Midbrain (tissue), 1 donor: ENCODE measurements around the gene DTYMK.

ENCODE experiments used
- DNase-seq: peaks from one replicate; lab custom pipeline; 2025; lab: John Stamatoyannopoulos, UW

DTYMK gene

DNA sequence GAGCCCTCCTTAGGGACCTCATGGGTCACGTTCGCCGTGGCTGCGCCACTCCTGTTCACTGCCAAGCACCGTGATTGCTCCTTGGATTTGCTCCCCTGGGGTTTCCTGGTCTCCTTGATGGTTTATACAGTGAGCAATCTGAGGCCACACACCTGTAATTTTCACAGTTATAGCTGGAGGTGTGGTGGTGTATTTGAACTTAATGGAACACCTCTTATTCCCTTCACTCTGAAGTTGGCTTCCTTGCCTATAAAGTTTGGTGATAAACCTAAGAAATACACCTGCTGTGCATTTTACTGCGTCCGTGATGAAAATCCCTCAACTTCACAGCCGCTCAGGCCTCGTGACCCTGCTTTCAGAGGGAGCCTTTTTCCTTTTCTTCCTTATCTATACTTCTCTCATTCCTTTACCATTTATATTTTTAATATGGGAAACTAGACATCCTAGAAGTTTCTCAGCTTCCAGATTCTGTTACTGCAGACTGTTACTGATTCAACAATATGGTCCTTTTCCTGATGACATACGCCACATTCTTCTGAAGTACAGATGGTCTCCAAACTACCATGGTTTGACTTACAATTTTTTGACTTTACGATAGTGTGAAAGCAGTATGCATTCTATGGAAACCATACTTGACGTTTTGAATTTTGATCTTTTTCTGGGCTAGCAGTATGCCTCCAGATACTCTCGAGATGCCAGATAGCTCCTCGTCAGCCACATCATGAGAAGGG, 40.5 kb downstream of the DTYMK start:
- DNase-seq, result no peak

DNA sequence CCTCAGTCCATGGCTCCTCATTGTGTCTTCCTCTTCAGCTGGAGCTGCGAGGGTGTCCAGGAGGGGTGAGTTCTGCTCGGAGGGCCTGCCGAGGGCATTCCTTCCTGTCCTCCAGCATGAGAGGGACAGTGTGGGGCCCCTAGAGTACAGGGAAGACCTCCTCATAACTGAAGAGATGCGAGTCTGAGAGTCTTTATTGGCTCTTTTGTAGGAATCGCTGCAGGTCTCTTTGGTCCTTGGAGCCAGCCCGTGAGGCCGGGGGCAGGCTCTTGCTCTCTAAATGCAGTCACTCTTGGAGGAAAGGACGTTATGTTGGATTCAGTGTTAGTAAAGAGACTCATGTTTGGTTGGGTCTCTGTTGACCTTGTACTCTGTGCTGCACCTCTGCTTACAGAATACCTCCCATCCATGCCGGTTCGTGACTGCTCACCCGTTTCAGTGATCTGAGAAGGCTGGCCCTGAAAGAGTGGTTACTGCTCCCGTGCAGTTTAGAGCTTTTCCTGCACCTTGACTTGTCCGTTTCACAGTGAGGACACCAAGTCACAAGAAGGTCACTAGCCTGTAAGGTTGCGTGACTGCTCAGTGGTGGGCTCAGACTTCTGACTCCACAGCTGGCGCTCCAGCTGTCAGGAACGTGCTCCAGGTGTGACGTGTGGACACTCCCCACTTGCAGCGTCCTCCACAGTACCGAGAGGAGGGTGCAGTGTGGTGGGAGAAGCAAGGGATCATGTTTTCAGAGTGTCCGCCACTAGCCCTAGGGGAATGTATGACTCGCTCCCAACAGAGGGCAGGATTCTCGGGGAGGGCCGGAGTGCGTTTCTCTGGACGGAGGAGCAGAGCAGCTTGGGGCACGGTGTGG, 41.3 kb downstream of the DTYMK start:
- no peak for DNase-seq

- no peak for DNase-seq
Measured at GRCh38 chr2:241641631-241642030, 45.0 kb downstream of the DTYMK start.

- DNase-seq, result no peak
Measured at GRCh38 chr2:241640165-241640795, 46.3 kb downstream of the DTYMK start.

DNA sequence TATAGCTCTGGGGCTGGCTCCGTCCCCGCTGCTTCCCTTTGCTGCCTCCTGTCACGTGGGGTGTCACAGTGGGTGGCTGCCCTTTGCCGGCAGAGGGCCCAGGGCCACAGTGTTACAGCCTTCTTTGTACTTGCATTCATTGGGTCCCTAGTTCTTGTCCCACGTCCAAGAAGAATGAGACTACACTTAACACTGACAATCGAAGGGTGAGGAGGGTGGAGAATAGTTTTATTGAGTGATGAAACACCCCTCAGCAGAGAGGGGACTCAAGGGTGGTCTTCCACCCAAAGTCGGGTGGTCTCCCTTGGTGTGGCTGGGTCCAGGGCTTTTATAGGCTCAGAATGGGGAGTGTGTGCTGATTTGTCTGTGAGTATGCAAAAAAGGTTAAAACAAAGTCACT, 47.2 kb downstream of the DTYMK start:
- DNase-seq, result no peak

- DNase-seq, result no peak
Measured at GRCh38 chr2:241638940-241639339, 47.7 kb downstream of the DTYMK start.

DNA sequence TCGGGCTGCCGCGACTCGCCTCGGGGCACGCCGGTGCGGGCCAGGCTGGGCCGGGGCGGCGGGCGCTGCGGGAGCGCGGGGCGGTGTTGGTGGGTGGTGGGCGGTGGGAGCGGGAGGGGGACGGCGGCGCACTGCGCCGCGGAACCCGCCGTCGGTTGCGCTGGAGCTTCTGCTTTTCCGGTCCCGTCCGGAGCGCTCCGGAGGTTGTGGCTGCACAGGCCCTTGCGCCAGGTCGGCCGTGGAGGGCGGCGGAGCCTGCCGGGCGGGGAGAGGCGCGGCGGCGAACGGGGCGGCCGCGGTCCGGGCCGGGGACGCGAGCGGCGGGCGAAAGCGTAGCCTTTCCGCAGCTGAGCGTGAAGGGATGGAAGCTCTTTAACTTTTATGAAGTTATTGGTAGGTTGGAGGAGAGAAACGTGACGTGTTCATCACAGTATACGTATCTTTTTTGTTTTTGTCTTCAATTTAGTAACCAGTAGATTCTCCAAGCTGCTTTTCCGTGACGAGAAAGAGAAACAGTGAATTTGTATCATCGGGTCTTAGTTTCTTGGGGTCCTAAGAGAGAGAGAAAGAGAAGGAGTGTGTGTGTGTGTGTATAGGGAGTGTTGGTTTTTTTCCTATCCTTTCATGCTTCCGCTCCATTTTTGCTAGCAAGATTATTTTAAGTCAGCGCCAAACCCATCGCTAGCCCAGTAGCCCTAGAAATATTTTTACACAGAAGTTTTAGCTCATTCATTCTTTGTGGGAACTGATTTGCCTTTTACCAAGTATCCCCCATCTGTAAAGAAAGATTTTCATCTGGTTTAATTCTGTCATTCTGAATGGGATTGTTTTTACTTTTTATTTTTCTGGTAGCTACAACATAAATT, 48.6 kb downstream of the DTYMK start:
- DNase-seq, result no peak

GRCh38 chr2:241637018-241637794, 49.4 kb downstream of the DTYMK start, which contains the start of the genes ATG4B and THAP4:
TSS of gene ATG4B (plus strand) at chr2:241637693. CDS start at chr2:241637715, 22 bp downstream.
TSS of gene THAP4 (minus strand) at chr2:241637158. CDS start at chr2:241637017, 141 bp downstream.
- DNase-seq, result peak; percentile 91

- no peak for DNase-seq
Measured at GRCh38 chr2:241636182-241637017, 50.2 kb downstream of the DTYMK start.

DNA sequence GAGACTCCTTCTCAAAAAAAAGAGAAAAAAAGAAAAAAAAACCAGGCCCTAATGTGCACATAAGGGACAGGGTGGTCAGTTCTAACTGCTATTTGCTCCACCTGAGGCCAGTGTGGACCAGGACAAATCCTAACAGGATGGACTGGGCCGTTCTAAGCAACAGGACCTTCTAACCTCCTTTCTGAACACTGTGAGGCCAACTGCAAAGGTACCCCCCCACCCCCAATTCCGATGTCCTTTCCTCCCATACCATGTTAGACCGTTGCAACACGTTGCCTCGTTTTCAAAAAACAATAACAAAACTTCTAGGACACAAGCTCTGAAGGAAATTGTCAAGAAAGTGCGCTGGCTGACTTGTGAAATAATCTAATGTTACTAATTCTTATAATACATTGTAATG, 50.9 kb downstream of the DTYMK start:
- DNase-seq, result no peak

- no peak for DNase-seq
Measured at GRCh38 chr2:241633561-241633960, 53.1 kb downstream of the DTYMK start.

DNA sequence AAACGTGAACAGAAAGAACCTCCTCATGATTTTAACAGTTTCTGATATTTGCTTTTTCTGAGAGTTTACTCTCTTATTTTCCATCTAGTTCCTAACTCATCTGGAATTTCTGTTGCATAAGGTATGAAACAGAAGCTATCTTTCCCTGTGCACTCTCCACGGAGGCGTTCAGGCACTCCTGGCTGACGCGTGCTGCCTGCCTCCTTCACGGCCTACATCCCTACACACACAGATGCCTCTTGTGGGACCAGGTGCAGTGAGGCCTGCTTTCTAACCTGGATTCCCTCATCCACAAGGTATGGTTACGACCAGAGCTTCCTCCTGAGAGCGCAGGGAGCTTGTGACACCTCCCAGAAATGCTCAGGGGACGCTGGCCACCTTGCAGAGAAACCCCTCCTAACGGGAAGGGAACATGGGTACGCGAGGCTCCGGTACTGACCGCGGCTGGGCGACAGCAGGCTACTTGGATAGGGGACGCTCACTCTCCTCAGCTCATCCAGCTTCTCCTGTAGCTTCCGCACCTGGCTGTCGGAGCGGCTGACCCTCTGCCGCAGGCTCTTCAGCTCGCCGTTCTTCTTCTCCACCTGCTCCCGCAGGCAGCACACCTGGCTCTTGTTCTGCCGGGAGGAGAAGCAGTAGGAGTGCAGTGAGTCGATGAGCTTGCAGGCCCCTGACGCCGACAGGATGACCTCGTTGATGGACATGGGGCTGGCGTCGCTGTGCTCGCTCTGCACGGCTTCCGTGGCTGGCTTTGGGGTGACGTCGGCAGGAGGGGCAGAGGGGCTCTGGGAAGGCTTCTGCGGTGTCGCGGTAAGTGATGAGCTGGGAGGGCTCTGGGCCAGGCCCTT, 53.9 kb downstream of the DTYMK start:
- DNase-seq, result no peak

DNA sequence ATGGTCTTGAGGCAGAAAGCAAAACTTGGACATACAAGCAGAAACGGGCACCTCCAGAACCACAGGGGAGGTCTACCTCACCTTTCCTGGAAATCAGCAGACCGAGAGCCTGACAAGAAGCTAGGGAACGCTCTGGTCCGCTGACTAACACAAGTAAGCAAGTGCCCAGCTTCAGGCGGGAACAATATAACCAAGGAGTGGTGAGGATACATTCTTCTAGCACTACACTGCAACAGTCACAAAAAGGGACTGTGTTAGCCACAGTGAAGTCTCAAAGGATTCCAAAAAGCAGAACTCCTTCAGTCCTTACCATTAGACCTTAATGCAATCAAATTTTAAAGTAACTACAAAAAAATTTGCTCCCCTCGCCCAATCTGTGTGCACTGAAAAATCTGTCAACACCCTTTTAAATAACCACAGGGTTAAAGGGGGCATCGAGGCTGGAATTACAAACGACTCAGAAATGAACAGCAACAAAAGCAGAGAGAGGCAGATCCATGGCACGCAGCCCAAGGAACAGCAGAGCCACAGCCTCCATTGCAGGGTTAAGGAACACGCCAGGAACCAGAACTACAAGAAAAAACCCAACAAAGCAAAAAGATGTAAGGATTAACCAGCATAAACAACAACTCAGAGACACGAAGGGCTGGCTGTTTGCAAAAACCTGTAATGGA, 56.7 kb downstream of the DTYMK start:
- no peak for DNase-seq

DNA sequence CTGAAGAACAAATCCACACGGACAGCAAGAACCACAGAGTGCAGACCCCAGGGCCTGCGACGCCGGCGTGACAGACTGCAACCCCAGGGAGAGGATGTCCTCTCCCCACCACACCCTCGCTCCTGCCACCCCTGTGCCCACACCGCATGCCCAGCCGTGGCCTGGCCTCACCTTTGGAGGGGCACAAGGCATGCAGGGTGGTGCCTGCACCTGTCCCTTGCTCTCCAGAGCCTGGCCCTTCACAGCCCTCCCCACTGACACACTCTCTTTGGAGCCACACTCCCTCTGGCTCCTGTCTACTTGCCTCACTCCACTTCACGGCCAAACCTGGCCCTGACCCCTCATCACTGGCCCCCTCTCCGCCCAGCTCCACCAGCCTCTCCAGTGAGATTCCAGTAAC, 58.9 kb downstream of the DTYMK start:
- DNase-seq, result no peak
